ENCODE results near the gene ADGRV1.
"Not testable (repeated sequence)": the region's sequence is repeated elsewhere in the genome, so short reads cannot be mapped to it uniquely, and the experiment has no call there.

Gene ADGRV1

GRCh38 chr5:90595766-90596165 lies 37.2 kb downstream of the ADGRV1 start:
- peak; percentile 10 for DNase-seq

GRCh38 chr5:90598293-90598692 lies 39.7 kb downstream of the ADGRV1 start:
- DNase-seq: no peak

- DNase-seq: not testable (repeated sequence)
These were observed 41.7 kb downstream of the ADGRV1 start for GRCh38 chr5:90600307-90600706.

GRCh38 chr5:90601468-90601867 lies 42.9 kb downstream of the ADGRV1 start:
- no peak for DNase-seq

- no peak for DNase-seq
These were observed 44.1 kb downstream of the ADGRV1 start for GRCh38 chr5:90602681-90603080.

DNA sequence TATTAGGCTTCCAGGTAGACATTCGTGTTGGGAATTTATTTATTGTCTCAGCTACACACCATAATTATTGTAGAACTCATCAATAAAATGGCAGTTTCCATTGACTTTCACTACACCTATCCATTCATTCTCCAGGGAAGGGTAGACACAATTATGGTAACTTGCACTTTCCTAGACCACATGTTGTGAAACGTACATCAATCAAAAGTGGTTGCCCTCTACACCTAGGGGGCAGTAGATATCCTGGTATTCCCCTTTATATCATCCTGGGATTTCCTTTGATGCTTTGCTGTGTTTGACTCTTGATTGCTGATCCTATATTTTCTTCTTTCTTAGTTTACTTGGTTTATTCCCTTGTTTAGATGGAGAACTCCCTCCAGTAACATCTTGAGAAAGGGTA lies 47.9 kb downstream of the ADGRV1 start:
- DNase-seq: no peak

DNA sequence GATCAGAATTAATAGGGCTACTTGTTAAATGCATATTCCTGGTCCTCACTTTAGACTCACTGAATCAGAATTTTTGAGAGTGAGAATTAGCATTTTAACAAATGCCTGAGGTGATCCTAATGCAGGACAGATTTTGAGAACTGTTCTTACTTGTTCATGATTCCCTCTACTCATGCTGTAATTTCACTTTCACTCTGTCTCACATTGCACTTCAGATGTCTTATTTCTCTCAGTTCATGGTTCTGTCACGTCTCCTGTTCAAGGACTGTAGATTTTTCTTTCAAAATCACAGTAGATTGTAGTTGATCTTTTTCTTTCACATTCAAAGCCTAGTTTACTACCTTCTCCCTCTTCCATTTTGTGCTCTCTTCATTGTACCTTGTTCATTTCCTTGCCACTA lies 54.3 kb downstream of the ADGRV1 start:
- DNase-seq: no peak

DNA sequence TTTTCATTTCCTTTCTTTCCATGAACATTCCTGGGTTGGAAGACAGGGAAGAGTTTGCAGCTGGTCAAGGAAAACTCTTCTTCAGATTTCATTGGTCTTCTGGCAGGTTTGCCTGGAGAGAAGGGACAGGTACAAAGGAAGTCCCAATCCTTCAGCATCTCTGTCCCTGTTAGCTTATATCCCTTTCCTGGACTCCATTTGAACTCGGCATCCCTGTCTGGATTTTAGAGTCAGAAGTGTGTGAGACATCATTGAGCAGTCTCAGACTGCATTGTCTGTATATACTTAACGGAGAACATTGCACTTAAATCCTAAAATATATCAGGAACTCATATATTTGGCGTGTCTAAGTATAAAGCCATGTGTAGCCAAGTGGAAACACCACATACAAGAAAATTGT lies 54.9 kb downstream of the ADGRV1 start:
- DNase-seq: no peak

DNA sequence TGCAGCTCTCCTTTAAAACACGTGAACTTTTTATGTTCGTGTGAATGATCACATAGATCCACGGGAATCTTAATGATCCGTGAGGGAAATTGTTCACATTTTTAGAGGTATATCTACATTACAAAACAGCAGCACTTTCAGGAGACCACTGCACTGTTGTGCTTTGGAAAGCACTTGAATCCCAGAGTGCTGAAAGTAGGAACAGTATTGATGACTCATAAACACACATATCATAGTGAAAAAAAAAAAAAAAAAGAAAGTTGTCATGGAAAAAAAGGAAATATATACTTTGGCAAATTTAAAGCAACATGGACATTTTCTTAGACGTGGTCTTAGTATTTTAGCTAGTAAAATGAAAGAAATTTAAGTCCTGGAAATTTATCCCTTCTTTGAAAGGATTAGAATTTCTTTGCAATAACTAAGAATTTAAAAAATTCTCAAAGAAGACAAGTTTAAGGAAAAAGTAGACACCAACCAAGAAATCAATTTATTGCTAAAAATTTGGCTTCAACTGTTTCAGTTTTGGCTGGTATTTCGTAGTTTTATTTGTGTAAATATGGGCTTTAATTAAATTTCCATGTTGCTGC lies 55.4 kb downstream of the ADGRV1 start:
- no peak for DNase-seq

GRCh38 chr5:90615355-90615754 lies 56.8 kb downstream of the ADGRV1 start:
- no peak for DNase-seq

GRCh38 chr5:90618071-90618470 lies 59.5 kb downstream of the ADGRV1 start:
- no peak for DNase-seq

- not testable (repeated sequence) for DNase-seq
These were observed 61.2 kb downstream of the ADGRV1 start for GRCh38 chr5:90619762-90620161.

DNA sequence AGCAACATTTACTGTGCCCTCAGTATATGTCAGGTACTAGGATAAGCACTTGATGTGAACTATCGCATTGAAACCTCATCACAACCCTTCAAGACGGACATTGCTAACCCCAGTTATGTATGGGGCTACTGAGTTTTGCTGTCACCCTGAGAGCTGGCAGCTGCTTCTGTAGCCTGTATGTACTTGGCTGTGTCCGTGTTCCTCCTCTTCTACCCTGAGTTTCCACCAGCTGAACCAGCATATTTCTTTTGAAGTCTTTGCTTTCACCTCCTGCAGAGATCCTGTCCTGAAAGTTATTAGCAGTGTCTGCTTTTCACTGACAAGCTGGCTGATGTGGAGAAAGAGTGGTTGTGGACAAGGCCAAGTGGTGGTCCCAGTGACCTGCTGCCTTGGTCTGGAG lies 63.3 kb downstream of the ADGRV1 start:
- DNase-seq: no peak

GRCh38 chr5:90626493-90626892 lies 67.9 kb downstream of the ADGRV1 start:
- DNase-seq: no peak

DNA sequence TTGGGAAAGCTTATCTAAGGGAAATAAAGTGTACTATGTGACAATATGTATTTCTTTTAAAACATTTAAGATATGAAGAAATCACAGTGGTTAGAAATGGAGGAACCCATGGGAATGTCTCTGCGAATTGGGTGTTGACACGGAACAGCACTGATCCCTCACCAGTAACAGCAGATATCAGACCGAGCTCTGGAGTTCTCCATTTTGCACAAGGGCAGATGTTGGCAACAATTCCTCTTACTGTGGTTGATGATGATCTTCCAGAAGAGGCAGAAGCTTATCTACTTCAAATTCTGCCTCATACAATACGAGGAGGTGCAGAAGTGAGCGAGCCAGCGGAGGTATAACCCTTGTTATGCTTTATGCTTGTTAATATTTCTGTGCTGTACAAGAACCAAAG lies 69.9 kb downstream of the ADGRV1 start:
- no peak for DNase-seq

DNA sequence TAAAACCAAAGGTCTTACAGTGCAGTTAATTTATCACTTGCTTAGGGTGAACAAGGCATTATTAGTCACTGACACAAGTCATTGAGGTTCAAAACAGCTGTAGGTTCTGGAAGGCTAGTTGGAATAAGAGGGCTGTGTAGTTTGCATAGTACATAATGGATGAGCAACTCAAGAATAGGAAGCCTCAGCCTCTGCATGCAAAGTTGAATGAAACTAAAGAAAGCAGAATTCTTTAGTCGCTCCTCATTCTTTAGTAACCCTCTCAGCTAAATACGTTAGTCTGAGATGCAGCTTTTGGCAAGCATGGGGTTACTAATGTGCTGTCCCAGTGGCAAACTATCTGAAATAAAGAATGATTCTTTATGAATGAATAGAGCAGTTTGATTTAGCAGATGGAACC lies 74.2 kb downstream of the ADGRV1 start:
- DNase-seq: no peak

- DNase-seq: no peak
These were observed 78.4 kb downstream of the ADGRV1 start for GRCh38 chr5:90636948-90637347.

- no peak for DNase-seq
These were observed 79.1 kb downstream of the ADGRV1 start for GRCh38 chr5:90637731-90638130.

DNA sequence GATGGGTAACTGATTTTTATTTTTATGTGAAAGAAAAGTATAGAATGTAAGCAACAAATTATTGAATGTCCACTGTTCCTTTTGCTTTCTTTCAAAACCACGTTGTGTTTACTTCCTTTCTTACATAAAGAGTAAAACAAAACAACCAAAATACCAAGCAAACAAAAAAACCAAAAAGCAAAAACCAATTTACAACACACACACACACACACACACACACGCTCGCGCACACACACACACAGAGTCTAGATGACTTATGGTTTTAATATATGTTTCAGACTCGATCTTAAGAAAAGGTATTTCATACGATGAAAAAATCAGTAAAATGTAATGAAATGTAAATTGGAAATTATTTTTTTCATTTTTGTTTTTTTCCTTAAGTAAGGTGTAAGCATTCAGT lies 80.3 kb downstream of the ADGRV1 start:
- DNase-seq: no peak

GRCh38 chr5:90640484-90641059 lies 82.0 kb downstream of the ADGRV1 start:
- no peak for DNase-seq

GRCh38 chr5:90641528-90641927 lies 82.9 kb downstream of the ADGRV1 start:
- DNase-seq: no peak

- no peak for DNase-seq
These were observed 84.2 kb downstream of the ADGRV1 start for GRCh38 chr5:90642706-90643229.

- DNase-seq: no peak
These were observed 85.5 kb downstream of the ADGRV1 start for GRCh38 chr5:90644132-90644531.

DNA sequence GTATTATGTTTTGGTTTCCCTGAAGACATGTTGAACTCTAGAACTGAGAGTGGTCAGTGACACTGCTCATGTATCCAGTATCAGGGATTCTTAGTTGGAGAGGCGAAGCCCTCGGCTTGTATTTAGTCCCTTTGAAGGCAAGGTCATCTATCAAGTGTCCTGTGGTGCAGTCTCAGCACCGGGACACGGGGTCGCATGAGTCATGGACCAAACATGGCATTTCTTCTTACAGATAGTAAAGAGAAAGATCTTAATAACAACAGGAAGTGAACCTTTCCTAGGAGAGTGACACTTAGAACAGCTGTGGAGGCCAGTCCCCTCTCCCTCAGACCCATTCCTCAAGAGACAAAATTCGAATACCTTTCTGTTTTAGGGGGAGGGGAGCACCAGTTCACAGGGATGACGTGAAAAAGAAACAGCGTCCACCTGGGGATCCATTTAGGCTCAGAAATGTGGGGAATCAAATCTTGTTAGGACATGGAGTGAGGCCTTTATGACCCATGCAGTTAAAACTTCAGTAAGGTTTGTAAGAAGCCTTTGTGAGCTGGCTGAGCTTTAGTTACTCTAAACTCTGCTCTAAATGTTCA lies 86.5 kb downstream of the ADGRV1 start:
- no peak for DNase-seq

GRCh38 chr5:90650767-90651166 lies 92.2 kb downstream of the ADGRV1 start:
- no peak for DNase-seq

All from activated gamma-delta T cell (primary cell).